ENCODE results near the gene EDIL3. TPM values are rescaled to one million over a fixed set of nuclear protein-coding genes. Genes with fewer than 3 reads are reported as not detected.

EDIL3 gene
- total RNA-seq, 1 experiment from 2014 or later: 0.32 TPM

DNA sequence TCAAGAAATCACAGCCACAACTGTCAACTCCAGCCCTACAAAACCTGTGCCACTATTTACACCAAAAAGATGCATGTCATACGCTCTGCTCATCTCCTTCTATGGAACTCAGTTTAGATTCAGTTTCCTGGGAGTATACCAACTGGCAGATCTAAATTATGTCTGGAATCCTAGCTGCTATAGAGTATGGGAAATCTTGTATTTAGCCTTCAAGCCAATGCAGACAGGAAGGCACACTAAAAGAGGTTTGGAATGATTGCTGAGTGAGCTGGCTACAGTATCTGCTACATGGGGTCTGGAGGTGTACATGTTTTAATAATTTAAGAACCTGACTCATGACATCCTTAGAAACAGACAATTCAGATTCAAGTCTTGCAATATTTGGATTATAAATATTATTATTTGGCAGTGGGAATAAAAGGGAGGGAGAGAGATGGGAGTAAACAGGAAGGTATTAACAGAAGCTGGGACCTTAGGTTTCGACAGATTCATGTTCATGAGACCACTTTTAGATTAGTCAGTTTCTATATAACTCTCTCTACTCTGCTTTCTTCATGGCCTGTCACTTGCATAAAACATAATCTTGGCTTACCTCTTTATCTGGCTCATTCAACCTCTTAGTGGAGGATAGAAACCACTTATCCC, 485.2 kb downstream of the EDIL3 start:
- Histone ChIP-seq H3K9me2 (ENCODE audit: insufficient read depth) (no peaks in the 10 kb centered on the region), H3K4me1 (ENCODE audit: control insufficient read depth in 1 of 2, insufficient read depth in 2 of 2, low read length in 2 of 2) (no peaks in the 10 kb centered on the region), H2AFZ (ENCODE audit: low read depth, low read length, poor library complexity, severe bottlenecking) (no peak overlapping the region), H3K36me3 (ENCODE audit: control insufficient read depth in 1 of 2, insufficient read depth in 2 of 2, low read length in 2 of 2) (no peaks in the 10 kb centered on the region), H3K4me3 (replicated peaks in 1 of 2; ENCODE audit: low read depth in 1 of 2, low read length in 2 of 2) (no peak overlapping the region), H3K27me3 (ENCODE audit: insufficient read depth, low read length) (no peaks in the 10 kb centered on the region), H3K9ac (ENCODE audit: low read length) (no peak overlapping the region), H3K9me3 (ENCODE audit: control insufficient read depth in 1 of 2, insufficient read depth in 1 of 2, low read depth in 1 of 2, low read length in 2 of 2) (no peaks in the 10 kb centered on the region), H3K4me2 (ENCODE audit: low read length) (no peak overlapping the region), H4K20me1 (ENCODE audit: insufficient read depth) (no peaks in the 10 kb centered on the region), H3K27ac (ENCODE audit: low read depth, low read length) (no peak overlapping the region), H3K79me2 (ENCODE audit: insufficient read depth, low read length) (no peaks in the 10 kb centered on the region)
- ChIA-PET CTCF (no interaction called here), RAD21 (ENCODE audit: low non-redundant PET in 1 of 2, low total read pairs in 2 of 2, uncharacterized antibody in 2 of 2, unreplicated experiment in 2 of 2) (no interaction called here), POLR2A (no interaction called here)
- TF ChIP-seq CBX3 (IDR thresholded peaks at IDR 0.05; ENCODE audit: low read depth): no peak
- TF ChIP-seq, protein P1, sequence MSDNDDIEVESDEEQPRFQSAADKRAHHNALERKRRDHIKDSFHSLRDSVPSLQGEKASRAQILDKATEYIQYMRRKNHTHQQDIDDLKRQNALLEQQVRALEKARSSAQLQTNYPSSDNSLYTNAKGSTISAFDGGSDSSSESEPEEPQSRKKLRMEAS (IDR thresholded peaks at IDR 0.05): no peak
- TF ChIP-seq EGR1 (IDR thresholded peaks at IDR 0.05; ENCODE audit: low read depth): no peak
- TF ChIP-seq ELF1 (IDR thresholded peaks at IDR 0.05; ENCODE audit: borderline replicate concordance, low read depth): no peak
- TF ChIP-seq, protein P2, sequence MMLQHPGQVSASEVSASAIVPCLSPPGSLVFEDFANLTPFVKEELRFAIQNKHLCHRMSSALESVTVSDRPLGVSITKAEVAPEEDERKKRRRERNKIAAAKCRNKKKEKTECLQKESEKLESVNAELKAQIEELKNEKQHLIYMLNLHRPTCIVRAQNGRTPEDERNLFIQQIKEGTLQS (IDR thresholded peaks at IDR 0.05): no peak
- TF ChIP-seq POLR2AphosphoS5 (IDR thresholded peaks at IDR 0.05; ENCODE audit: low read depth, low read length): no peak
- no peak for TF ChIP-seq SIN3A (IDR thresholded peaks at IDR 0.05; ENCODE audit: low read depth)
- TF ChIP-seq EZH2phosphoT487 (IDR thresholded peaks at IDR 0.05; ENCODE audit: borderline replicate concordance): no peak
- TF ChIP-seq SRF (IDR thresholded peaks at IDR 0.05; ENCODE audit: low read depth): no peak
- no peak for TF ChIP-seq SP1 (IDR thresholded peaks at IDR 0.05; ENCODE audit: low read depth)
- no peak for TF ChIP-seq JUND (IDR thresholded peaks at IDR 0.05)
- no peak for TF ChIP-seq YY1 (IDR thresholded peaks at IDR 0.05; ENCODE audit: extremely low read depth, insufficient replicate concordance, low read depth, low read length)
- TF ChIP-seq RAD21 (IDR thresholded peaks at IDR 0.05; ENCODE audit: low read depth): no peak
- TF ChIP-seq, protein P3, sequence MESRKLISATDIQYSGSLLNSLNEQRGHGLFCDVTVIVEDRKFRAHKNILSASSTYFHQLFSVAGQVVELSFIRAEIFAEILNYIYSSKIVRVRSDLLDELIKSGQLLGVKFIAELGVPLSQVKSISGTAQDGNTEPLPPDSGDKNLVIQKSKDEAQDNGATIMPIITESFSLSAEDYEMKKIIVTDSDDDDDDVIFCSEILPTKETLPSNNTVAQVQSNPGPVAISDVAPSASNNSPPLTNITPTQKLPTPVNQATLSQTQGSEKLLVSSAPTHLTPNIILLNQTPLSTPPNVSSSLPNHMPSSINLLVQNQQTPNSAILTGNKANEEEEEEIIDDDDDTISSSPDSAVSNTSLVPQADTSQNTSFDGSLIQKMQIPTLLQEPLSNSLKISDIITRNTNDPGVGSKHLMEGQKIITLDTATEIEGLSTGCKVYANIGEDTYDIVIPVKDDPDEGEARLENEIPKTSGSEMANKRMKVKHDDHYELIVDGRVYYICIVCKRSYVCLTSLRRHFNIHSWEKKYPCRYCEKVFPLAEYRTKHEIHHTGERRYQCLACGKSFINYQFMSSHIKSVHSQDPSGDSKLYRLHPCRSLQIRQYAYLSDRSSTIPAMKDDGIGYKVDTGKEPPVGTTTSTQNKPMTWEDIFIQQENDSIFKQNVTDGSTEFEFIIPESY (IDR thresholded peaks at IDR 0.05; ENCODE audit: extremely low read depth, insufficient replicate concordance, low read length): no peak
- TF ChIP-seq ZFX (IDR thresholded peaks at IDR 0.05): no peak
- TF ChIP-seq EZH2 (IDR thresholded peaks at IDR 0.05): no peak
- no peak for TF ChIP-seq TCF7L2 (IDR thresholded peaks at IDR 0.05; ENCODE audit: borderline replicate concordance, extremely low read depth, insufficient read depth, insufficient read length)
- no peak for DNase-seq (ENCODE audit: low read depth, low spot score)
- intact Hi-C loops (cut with micrococcal nuclease): no loop called here
- BruUV-seq (replicated peaks): no TSS peak
- ATAC-seq: no peak

All from HCT116 (cell line).